K562 (cell line): ENCODE data around the gene TMCC2. TPM values are rescaled to one million over a fixed set of nuclear protein-coding genes. Genes with fewer than 3 reads are reported as not detected.

Source experiments
- ATAC-seq: fragments of 200-7000 bp; cut with Tn5 transposase; 3 replicates; pipeline ENCODE4 v1.9.1; 2020; ENCODE audit warnings: moderate library complexity
- BruUV-seq: library from RNA; stranded (reverse); fragments of 400-500 nt; replicated peaks from 2 replicates; lab custom pipeline; 2021; lab: Mats Ljungman, UMichigan
- CTCF ChIA-PET: fragments of 300-600 bp; formaldehyde crosslinking; extraction: SDS; loops from one replicate; lab custom pipeline; 2021; ENCODE audit warnings: low intra/inter-chr PET ratio; lab: Yijun Ruan, JAX
- POLR2A ChIA-PET: fragments of 300-600, 350-650 bp; sonication (Branson Sonifier 250); formaldehyde crosslinking; extraction: SDS; loops from one replicate; lab custom pipeline; 2021; ENCODE audit warnings: antibody characterized with exemption, inconsistent platforms; lab: Yijun Ruan, JAX
- DNase-seq, 4 experiments: peaks; one replicate each; pipeline versions ENCODE4 v3.0.0 to v3.0.0-alpha.2; 2011 to 2018; ENCODE audit warnings: low spot score in 3 of 4, mixed read lengths in 3 of 4; ENCODE audit errors: extremely low read depth in 1 of 4
- FAIRE-seq: peaks from 2 replicates; lab custom pipeline; 2011; peaks lifted over from hg19 to GRCh38; lab: Jason Lieb, UNC
- H2AFZ ChIP-seq: 2 replicates; pipeline ENCODE4 v1.6.0; 2011; ENCODE audit warnings: low read depth, low read length, control low read depth, inconsistent platforms
- H3K27ac ChIP-seq: fragments of 200-600 bp; 3 replicates; pipeline ENCODE4 v1.8.0; 2011; ENCODE audit warnings: low read depth, mild to moderate bottlenecking, control low read depth, inconsistent platforms, low read length, moderate library complexity, mixed read lengths; ENCODE audit errors: extremely low read depth
- H3K27me3 ChIP-seq, 2 experiments: fragments of 300-600 bp in 1 of 2; 2 replicates in 1 of 2; 3 replicates in 1 of 2; pipeline versions ENCODE4 v1.6.0 to v1.8.0; 2011; ENCODE audit warnings: inconsistent platforms in 2 of 2, low read length in 2 of 2, mild to moderate bottlenecking in 1 of 2, mixed read lengths in 1 of 2, moderate library complexity in 1 of 2; ENCODE audit not compliant: control insufficient read depth in 2 of 2, insufficient read depth in 2 of 2
- H3K36me3 ChIP-seq: fragments of 300-600 bp; 3 replicates; pipeline ENCODE4 v1.8.0; 2011; ENCODE audit warnings: mild to moderate bottlenecking, low read length, inconsistent platforms; ENCODE audit not compliant: control insufficient read depth, insufficient read depth
- H3K4me1 ChIP-seq, 2 experiments: fragments of 200-600 bp in 1 of 2; replicated peaks in 1 of 2; 2 replicates in 1 of 2; 3 replicates in 1 of 2; pipeline versions ENCODE4 v1.5.1 to v1.8.0; 2011; ENCODE audit warnings: inconsistent platforms in 2 of 2, low read length in 2 of 2, mild to moderate bottlenecking in 1 of 2, mixed read lengths in 1 of 2, moderate library complexity in 1 of 2; ENCODE audit not compliant: control insufficient read depth in 2 of 2, insufficient read depth in 2 of 2
- H3K4me2 ChIP-seq: 2 replicates; pipeline ENCODE4 v1.6.1; 2011; ENCODE audit warnings: low read length, control low read depth, inconsistent platforms, mixed read lengths; ENCODE audit not compliant: insufficient read depth
- H3K4me3 ChIP-seq: fragments of 200-600 bp; sonication (generic), shearing (Covaris generic); 2 replicates; pipeline ENCODE4 v1.5.1; 2016; ENCODE audit warnings: control low read depth, inconsistent platforms
- H3K79me2 ChIP-seq: fragments of 200-600 bp; 3 replicates; pipeline ENCODE4 v1.8.0; 2011; ENCODE audit warnings: low read length, inconsistent platforms; ENCODE audit not compliant: control insufficient read depth, insufficient read depth
- H3K9ac ChIP-seq, 2 experiments: 2 replicates each; pipeline versions ENCODE4 v1.6.0 to v1.6.1; 2011; ENCODE audit warnings: low read depth in 2 of 2, low read length in 2 of 2, control low read depth in 1 of 2, inconsistent platforms in 1 of 2, mild to moderate bottlenecking in 1 of 2, mixed read lengths in 1 of 2; ENCODE audit not compliant: insufficient read depth in 1 of 2
- H3K9me1 ChIP-seq: one replicate; pipeline ENCODE4 v1.6.0; 2011; ENCODE audit warnings: inconsistent platforms, mild to moderate bottlenecking, low read length, moderate library complexity; ENCODE audit not compliant: control insufficient read depth, insufficient read depth
- H3K9me3 ChIP-seq: replicated peaks from 2 replicates; pipeline ENCODE4 v1.5.1; 2011; ENCODE audit warnings: low read depth, low read length, inconsistent platforms; ENCODE audit not compliant: control insufficient read depth, insufficient read depth
- H4K20me1 ChIP-seq: replicated peaks from 2 replicates; pipeline ENCODE4 v1.6.1; 2011; ENCODE audit warnings: low read length, inconsistent platforms, mixed read lengths; ENCODE audit not compliant: control insufficient read depth, insufficient read depth
- NONO ChIP-seq, 2 experiments: fragments of 200-400 bp in 1 of 2; fragments of 450-650 bp in 1 of 2; formaldehyde crosslinking in 1 of 2; IDR thresholded peaks; 2 replicates each; pipeline ENCODE4 v1.6.1; 2017; ENCODE audit warnings: low read depth in 2 of 2, mild to moderate bottlenecking in 2 of 2, moderate library complexity in 2 of 2, low read length in 1 of 2
- ZNF134 ChIP-seq: fragments of 250-450 bp; sonication (Bioruptor Pico); conservative IDR thresholded peaks from 2 replicates; pipeline ENCODE4 v1.4.0; 2020
- ZNF384 ChIP-seq: IDR thresholded peaks from 2 replicates; pipeline ENCODE4 v1.6.1; 2012; ENCODE audit warnings: low read depth, low read length, improper control_type of control experiment
- ZNF444 ChIP-seq: fragments of 250-450 bp; sonication (Bioruptor Pico); IDR thresholded peaks from 2 replicates; pipeline ENCODE4 v1.4.0; 2020; ENCODE audit warnings: mild to moderate bottlenecking, moderate library complexity
- WGBS: fragments of 100-300 bp; shearing (Covaris generic); methylation state at CpG from one replicate; pipeline ENCODE4 v1.1.6; 2016; ENCODE audit warnings: low coverage, mixed read lengths; ENCODE audit not compliant: insufficient coverage; ENCODE audit errors: missing lambda C conversion rate; 5-methylcytosine and 5-hydroxymethylcytosine counted together
- in situ Hi-C: fragments of 300-500 bp; cut with MboI; formaldehyde crosslinking; loops from 4 replicates; pipeline ENCODE4 v1.15.0; 2018; ENCODE audit warnings: inconsistent platforms, mixed read lengths
- intact Hi-C: fragments of 100-400 bp; cut with micrococcal nuclease; formaldehyde crosslinking; loops from 2 replicates; pipeline ENCODE4 v1.14.2; 2022
- polyA plus RNA-seq, 8 experiments: library from polyadenylated mRNA; depleted of rRNA in 4 of 8; stranded (reverse) in 5 of 8; unstranded in 3 of 8; fragments of >200 nt; fragmentation: Nextera tagmentation in 2 of 8; fragmentation: Illumina TruSeq in 1 of 8; extraction: Ambion mirVana in 2 of 8; extraction: Trizol in 1 of 8; gene quantifications; 2 replicates each; pipeline versions ENCODE4 v1.2.1 to v1.2.3, GENCODE V29; 2011 to 2014; ENCODE audit warnings: inconsistent platforms in 1 of 8, missing spikeins in 1 of 8
- total RNA-seq, 7 experiments: library from RNA; depleted of rRNA in 6 of 7; stranded (reverse); fragments of >200 nt in 6 of 7; fragmentation: Illumina TruSeq in 2 of 7; extraction: Trizol in 2 of 7; gene quantifications; 2 replicates each; pipeline versions ENCODE4 v1.2.1 to v1.2.3, GENCODE V29; 2011 to 2021; ENCODE audit warnings: low replicate concordance in 1 of 7
- TF ChIP-seq, protein P1 (sequence below): fragments of 250-450 bp; sonication (Bioruptor Pico); IDR thresholded peaks from 2 replicates; pipeline ENCODE4 v1.8.0; 2021; ENCODE audit warnings: borderline replicate concordance, mild to moderate bottlenecking, moderate library complexity; ENCODE audit not compliant: poor library complexity, severe bottlenecking

TMCC2 gene
- total and polyA plus RNA-seq, 9 of the 15 experiments (the other 6 are each of a cell fraction or from before 2014, with no cell fraction given): 0.06 to 1.8 (median 0.98) TPM

DNA sequence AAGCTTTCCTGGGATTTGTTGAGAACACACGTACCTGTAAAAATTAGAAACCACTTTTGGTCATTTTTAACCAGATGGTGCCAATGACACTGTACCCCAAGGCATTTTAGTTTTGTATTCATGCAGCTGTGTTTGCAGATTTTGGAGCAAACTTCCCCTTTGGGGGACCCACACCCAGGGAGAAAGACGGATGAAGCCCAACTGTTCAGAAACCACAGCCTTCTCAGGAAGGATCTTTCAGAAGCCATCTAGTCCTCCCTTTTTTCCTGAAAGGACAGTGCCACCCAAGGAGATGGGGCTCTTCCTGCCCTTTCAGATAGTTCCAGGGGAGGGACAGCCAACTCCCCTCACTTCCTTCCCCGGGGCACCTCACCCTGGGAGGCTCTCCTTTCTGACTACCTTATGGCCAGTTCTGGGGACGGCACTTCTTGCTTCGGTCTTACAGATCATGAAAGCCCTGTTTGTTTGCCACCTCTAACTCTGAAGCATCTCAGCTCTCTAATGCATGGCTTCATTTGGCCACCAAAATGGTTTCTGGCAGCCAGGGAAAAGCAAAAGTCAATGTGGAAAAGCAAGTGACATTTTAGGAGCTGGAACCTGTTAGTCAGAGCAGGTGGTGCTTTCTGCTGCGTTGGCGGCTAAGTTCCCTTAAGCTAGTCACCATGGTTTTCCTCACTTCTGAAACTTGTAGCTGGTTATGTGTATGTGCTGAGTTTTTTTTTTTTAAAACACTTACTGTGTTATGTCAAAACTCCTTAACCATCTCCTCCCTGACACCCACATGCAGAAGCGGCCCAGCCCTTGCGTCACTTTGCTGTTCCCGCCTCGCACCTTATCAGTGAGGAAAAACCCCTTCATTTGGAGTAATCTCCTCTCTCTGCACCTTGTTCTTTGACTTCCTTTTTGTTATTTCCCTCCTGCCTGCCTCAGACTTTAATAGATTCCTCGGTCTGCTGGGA lies 10.1 kb downstream of the TMCC2 start (continued):
- TF ChIP-seq ZNF384 (no peak; the same call in 1 of the 2 replicates), NONO (IDR thresholded peaks at IDR 0.05; ENCODE audit: low read depth in 2 of 2, low read length in 1 of 2) (no peak)

DNA sequence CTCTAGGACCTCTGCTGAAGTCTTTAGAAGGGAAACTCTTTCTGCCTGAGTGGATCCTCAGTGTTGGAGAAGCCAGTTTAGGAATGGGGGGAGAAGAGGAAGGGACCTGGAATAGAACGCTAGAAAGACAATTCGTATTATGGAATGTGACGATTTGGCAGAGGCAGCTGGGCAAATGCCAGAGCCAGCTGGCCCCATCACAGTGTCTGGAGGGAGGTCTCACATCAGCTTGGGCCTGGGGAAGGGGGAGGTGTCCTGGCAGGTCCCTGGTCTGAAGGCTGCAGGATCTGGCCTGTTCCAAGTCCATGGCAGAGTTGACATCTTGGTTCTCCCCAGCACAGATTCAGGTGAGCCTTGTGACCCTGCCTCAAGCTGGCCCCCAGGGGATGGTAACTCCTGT lies 11.3 kb downstream of the TMCC2 start:
- Histone ChIP-seq H3K36me3 (no peaks in the 10 kb centered on the region), H3K27ac (no peak overlapping the region), H3K4me3 (no peak overlapping the region), H3K4me2 (no peak overlapping the region), H3K9me1 (no peaks in the 10 kb centered on the region), H3K27me3 (peaks cover 0 to 16% of the 10 kb centered on the region in 2 experiments; a peak in 1 of 5 replicates), H3K9me3 (no peaks in the 10 kb centered on the region), H3K4me1 (peaks cover 17 to 23% of the 10 kb centered on the region in 2 experiments), H3K79me2 (no peaks in the 10 kb centered on the region), H3K9ac (no peak overlapping the region), H4K20me1 (no peaks in the 10 kb centered on the region), H2AFZ (no peak overlapping the region)
- BruUV-seq: no TSS peak
- FAIRE-seq (no peak), DNase-seq (no peak), ATAC-seq (no peak)
- ChIA-PET CTCF (no interaction called here), POLR2A (interaction anchor here (0.6 to 3.9 kb wide), 5 partner anchors 10 to 250 kb away, joined by 3 to 20 read pairs (median 10); no protein-coding TSS in a partner anchor)
- WGBS: 32% methylated on average over 3 of the region's 3 CpGs
- TF ChIP-seq, protein P1, sequence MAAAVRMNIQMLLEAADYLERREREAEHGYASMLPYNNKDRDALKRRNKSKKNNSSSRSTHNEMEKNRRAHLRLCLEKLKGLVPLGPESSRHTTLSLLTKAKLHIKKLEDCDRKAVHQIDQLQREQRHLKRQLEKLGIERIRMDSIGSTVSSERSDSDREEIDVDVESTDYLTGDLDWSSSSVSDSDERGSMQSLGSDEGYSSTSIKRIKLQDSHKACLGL (CRISPR knock-in tag): no peak
- TF ChIP-seq ZNF444 (CRISPR knock-in tag) (no peak), ZNF134 (no peak)
- intact Hi-C loops: no loop called here
- in situ Hi-C loops: no loop called here
